Cerebellar cortex (tissue), 1 donor: ENCODE data around the gene CENPA.
"Not testable (repeated sequence)": the region's sequence is repeated elsewhere in the genome, so short reads cannot be mapped to it uniquely, and the experiment has no call there.

ENCODE experiments used
- DNase-seq: peaks from one replicate; pipeline ENCODE4 v3.0.0-alpha.2; 2015; ENCODE audit warnings: low spot score

The CENPA gene

GRCh38 chr2:26760991-26761390 lies 24.9 kb upstream of the CENPA start:
- DNase-seq, result not testable (repeated sequence)

GRCh38 chr2:26763019-26763418 lies 22.8 kb upstream of the CENPA start:
- no peak for DNase-seq

DNA sequence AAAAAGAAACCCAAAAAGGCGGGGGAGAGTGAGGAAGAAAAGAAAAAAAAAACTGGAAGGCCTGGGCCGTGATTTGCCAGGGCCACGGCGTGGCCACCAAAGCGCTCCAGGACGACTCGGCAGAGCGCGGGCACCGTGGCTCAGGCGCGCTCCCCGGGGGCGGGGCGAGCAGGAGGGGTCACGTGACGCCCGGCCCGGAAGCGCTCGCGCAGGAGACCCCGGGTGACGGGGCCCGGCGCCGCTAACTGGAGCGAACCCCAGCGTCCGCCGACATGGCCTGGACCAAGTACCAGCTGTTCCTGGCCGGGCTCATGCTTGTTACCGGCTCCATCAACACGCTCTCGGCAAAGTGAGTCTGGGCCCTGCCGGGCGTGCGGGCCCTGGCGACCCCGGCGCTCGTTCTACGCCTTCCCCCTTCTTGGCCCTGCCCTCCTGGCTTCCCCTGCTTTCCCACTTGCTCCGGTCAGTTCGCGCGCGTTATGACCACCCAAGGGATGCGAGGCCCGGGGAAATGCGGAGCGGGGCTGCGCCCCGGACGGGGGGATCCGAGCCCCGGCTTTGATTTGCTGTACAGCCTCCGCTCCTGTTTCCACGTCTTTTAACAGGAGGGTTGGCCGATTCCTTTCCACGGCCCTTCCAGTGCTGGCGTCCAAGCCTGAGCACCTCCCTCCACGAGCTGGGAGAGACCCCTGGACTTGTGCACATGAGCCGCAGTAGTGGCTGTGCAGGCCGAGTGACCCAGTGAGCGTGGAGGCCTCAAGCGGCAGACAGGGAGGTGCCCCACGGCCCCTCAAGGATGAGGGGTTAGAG lies 21.6 kb upstream of the CENPA start, which contains the start of gene SLC35F6:
SLC35F6 (plus strand) TSS at position 207 of the 810 bp plus-strand sequence; CDS start at position 273, 66 bp downstream.
- peak; percentile 79 for DNase-seq

DNA sequence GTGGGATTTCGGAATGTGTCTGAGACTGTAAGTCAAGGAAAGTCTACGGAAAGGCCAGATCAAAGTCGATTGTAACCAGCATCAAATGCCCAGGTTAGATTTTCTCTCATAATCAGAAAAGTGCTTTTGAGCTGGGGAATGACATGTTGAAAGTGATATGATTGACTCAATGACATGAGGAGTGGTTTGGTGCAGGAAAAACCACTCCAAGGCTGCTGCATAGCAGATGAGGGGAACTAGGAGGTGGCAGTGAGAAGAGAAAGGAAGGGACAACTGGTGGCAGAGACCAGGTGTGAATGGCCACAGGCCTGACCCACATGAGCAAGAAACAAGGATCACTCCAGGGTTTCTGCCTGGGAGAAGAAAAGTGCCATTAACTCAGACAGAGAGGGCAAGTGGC lies 20.9 kb upstream of the CENPA start:
- DNase-seq, result peak; percentile 15

DNA sequence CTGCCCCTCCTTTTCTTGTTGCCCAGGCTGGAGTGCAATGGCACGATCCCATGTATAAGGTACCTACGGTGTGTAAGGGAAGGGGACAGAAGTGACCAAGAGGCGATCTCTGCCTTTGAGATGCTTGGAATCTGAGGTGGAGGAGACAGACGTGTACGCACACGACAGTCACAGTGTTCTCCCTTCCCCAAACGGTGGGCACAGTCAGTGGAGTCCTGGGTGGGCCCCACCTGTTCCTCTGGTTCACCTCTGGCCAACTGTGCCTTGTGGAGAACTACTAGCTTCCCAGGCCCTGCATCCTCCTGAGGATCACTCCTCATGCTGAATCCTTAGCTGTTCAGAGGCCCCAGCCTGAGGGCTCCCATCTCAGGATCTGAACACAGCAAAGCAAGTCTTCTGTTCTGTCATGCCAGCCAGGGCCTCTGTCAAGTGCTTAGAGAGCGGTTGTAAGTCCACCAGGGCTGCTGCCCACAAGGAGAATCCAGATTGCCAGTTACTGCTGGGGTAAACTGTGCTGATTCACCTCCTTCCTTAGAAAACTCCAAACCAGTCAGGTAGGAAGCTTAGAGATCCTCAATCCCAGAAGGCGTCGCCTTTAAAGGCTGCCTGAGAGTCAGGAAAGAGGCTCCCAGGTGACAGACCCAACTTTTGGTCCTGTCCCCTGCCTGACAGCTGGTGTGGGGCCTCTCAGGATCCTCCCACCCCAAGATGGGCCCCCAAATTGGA lies 20.2 kb upstream of the CENPA start:
- DNase-seq, result no peak

DNA sequence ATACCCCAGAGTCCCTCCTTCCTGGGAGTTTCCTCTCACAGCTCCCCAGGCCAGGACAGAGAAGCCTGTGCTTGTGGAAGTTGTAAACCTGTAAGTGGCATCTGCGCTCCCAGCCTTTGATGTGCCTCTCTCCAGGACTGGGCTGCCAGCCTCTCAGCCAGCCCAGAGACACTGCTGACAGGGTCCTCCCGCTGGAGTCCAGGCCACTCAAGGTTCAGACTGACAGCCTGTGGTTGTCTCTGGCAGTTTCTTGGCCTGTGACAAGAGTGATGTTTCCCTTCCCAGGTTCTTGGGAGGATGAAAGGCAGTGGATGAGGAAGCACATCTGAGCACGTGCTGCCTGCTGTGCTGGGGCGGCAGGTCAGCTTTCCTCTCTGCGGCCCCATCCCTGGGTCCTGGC lies 18.7 kb upstream of the CENPA start:
- no peak for DNase-seq

GRCh38 chr2:26767894-26768487 lies 17.9 kb upstream of the CENPA start:
- DNase-seq, result peak; percentile 28

DNA sequence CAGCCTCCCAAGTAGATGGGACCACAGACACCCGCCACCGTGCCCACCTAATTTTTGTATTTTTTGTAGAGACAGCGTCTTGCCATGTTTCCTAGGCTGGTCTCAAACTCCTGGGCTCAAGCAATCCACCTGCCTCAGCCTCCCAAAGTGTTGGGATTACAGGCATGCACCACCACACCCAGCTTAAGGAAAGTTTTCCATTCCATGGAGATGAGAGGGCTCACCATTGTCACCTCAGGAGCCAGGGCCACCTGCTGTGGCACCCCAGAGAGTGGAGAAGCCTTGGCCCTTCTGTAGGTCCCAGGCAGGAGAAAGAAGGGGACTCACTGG lies 17.1 kb upstream of the CENPA start:
- DNase-seq, result no peak

- no peak for DNase-seq
These were observed 16.6 kb upstream of the CENPA start for GRCh38 chr2:26769089-26769761.

GRCh38 chr2:26770986-26771586 lies 14.8 kb upstream of the CENPA start:
- peak; percentile 58 for DNase-seq

DNA sequence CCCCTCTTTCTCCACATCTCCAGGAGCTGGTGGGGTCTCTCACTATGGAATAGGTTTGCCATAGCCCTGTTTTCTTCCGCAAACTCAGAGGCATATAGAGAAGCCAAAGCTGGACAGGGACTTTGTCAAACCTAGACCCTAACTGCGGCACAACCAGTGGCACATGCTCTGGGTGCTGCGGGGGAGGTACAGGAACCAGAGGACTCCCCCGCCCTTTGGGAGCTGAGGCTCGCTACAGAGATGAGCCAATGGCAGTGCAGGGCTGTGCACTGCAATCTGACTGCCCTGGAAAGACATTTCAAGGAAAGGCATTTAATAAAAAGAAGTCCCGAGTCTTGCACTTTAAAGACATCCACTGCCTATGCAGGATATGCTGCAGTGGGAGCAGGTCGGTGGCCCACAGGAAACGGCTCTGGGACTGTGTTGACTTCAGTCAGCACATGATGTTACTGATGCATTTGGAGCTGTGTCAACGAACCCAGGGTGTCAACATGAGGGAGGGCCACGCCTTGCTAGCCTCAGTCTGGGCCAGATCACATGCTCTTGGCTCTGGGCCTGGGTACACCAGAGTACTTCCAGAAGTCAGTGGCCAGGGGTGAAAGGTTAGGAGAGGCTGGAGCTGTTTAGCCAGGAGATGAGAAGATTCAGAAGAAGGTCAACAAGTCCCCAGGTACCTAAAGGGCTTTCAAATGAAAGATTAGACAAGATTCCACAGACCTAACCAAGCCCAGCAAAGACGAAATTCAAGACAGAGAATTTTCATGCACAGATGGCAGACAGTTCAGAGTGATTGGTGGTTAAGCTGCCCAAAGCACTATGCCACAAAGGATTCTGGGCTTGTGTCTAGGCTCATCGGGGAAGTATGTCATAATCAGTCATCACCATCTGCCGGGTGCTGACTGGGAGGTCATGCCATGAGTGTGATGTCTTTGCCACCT lies 13.5 kb upstream of the CENPA start:
- DNase-seq, result peak; percentile 90

GRCh38 chr2:26776195-26776800 lies 9.6 kb upstream of the CENPA start:
- no peak for DNase-seq

DNA sequence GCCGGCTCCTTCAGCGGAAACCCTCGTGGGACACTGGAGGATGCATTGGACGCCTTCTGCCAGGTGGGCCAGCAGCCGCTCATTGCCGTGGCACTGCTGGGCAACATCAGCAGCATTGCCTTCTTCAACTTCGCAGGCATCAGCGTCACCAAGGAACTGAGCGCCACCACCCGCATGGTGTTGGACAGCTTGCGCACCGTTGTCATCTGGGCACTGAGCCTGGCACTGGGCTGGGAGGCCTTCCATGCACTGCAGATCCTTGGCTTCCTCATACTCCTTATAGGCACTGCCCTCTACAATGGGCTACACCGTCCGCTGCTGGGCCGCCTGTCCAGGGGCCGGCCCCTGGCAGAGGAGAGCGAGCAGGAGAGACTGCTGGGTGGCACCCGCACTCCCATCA lies 7.8 kb upstream of the CENPA start:
- peak; percentile 73 for DNase-seq

- DNase-seq, result no peak
These were observed 7.3 kb upstream of the CENPA start for GRCh38 chr2:26778507-26778906.

DNA sequence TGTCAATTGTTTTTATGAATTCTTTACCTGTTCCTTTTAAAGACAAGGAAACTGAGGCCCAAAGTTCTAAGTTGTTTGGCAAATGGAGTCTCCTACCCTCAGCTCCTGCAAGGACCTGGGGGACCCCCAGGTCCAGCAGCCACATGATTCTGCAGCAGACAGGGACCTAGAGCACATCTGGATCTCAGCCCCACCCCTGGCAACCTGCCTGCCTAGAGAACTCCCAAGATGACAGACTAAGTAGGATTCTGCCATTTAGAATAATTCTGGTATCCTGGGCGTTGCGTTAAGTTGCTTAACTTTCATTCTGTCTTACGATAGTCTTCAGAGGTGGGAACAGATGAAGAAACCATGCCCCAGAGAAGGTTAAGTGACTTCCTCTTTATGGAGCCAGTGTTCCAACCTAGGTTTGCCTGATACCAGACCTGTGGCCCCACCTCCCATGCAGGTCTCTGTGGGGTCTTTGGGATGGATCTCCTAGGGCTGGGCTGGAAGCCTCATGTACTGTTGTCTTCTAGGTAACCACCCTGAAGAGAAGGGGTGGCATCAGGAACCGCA lies 5.6 kb upstream of the CENPA start:
- no peak for DNase-seq

- DNase-seq, result no peak
These were observed 2.8 kb upstream of the CENPA start for GRCh38 chr2:26782876-26783704.

DNA sequence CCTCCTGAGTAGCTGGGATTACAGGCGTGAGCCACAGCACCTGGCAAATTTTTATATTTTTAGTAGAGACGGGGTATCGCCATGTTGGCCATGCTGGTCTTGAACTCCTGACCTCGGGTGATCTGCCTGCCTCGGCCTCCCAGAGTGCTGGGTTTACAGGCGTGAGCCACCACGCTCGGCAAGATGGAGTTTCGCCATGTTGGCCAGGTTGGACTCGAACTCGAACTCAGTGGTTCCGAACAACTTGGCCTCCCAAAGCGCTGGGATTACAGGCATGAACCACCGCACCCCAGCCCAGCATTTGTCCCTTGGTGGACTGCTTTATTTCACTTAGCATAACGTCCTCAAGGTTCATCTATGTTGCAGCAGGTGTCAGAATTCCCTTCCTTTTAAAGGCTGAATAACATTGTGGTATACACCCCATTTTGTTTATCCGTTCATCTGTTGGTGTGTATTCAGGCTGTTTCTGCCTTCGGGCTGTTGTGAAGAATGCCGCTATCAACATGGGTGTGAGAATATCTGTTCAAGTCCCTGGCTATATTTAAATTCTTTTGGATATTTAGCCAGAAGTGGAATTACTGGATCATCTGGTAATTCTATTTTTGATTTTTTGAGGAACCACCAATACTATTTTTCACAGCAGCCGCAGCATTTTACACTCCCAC lies 1.2 kb upstream of the CENPA start:
- DNase-seq, result no peak

GRCh38 chr2:26786207-26787028 lies 562 bp downstream of the CENPA start:
- DNase-seq, result no peak
